Keratinocyte (primary cell): ENCODE data around the gene BATF. TPM values are rescaled to one million over a fixed set of nuclear protein-coding genes. Genes with fewer than 3 reads are reported as not detected.

Source experiments
- DNase-seq: peaks from one replicate; pipeline ENCODE4 v3.0.0-alpha.2; 2011; ENCODE audit warnings: low read depth, missing footprints, low spot score
- FAIRE-seq: peaks from 2 replicates; lab custom pipeline; 2011; peaks lifted over from hg19 to GRCh38; lab: Jason Lieb, UNC
- H2AFZ ChIP-seq: 2 replicates; pipeline ENCODE4 v1.6.0; 2012; ENCODE audit warnings: low read length, control low read depth, inconsistent platforms; ENCODE audit not compliant: control insufficient read depth
- H3K27ac ChIP-seq: 2 replicates; pipeline ENCODE4 v1.5.1; 2011; ENCODE audit warnings: low read length; ENCODE audit not compliant: control insufficient read depth, insufficient read depth
- H3K27me3 ChIP-seq: 3 replicates; pipeline ENCODE4 v1.6.0; 2011; ENCODE audit warnings: low read length; ENCODE audit not compliant: control insufficient read depth, insufficient read depth; ENCODE audit errors: extremely low read depth
- H3K36me3 ChIP-seq, 2 experiments: 2 replicates in 1 of 2; 3 replicates in 1 of 2; pipeline ENCODE4 v1.5.1; 2011; ENCODE audit warnings: low read length in 2 of 2, mild to moderate bottlenecking in 1 of 2; ENCODE audit not compliant: control insufficient read depth in 2 of 2, insufficient read depth in 2 of 2; ENCODE audit errors: extremely low read depth in 1 of 2
- H3K4me1 ChIP-seq: 3 replicates; pipeline ENCODE4 v1.5.1; 2011; ENCODE audit warnings: low read length; ENCODE audit not compliant: control insufficient read depth, insufficient read depth; ENCODE audit errors: extremely low read depth
- H3K4me2 ChIP-seq: 3 replicates; pipeline ENCODE4 v1.6.0; 2011; ENCODE audit warnings: low read depth, low read length; ENCODE audit not compliant: control insufficient read depth, insufficient read depth; ENCODE audit errors: extremely low read depth
- H3K4me3 ChIP-seq, 3 experiments: fragments of 200-600 bp in 1 of 3; sonication (generic) in 1 of 3; 2 replicates in 2 of 3; 3 replicates in 1 of 3; pipeline ENCODE4 v1.5.1; 2011 to 2016; ENCODE audit warnings: low read length in 3 of 3, mild to moderate bottlenecking in 3 of 3, control low read depth in 2 of 3, inconsistent platforms in 1 of 3, low read depth in 1 of 3, mixed read lengths in 1 of 3, mixed run types in 1 of 3, moderate library complexity in 1 of 3; ENCODE audit not compliant: control insufficient read depth in 2 of 3, insufficient read depth in 2 of 3; ENCODE audit errors: extremely low read depth in 1 of 3
- H3K79me2 ChIP-seq: 2 replicates; pipeline ENCODE4 v1.6.0; 2012; ENCODE audit warnings: low read length; ENCODE audit not compliant: control insufficient read depth, insufficient read depth
- H3K9ac ChIP-seq: 3 replicates; pipeline ENCODE4 v1.6.0; 2011; ENCODE audit warnings: low read length; ENCODE audit not compliant: control insufficient read depth, insufficient read depth; ENCODE audit errors: extremely low read depth
- H3K9me1 ChIP-seq: 3 replicates; pipeline ENCODE4 v1.6.0; 2011; ENCODE audit warnings: low read length; ENCODE audit not compliant: control insufficient read depth, insufficient read depth; ENCODE audit errors: extremely low read depth
- H3K9me3 ChIP-seq: 2 replicates; pipeline ENCODE4 v1.5.1; 2012; ENCODE audit warnings: low read depth, low read length; ENCODE audit not compliant: control insufficient read depth
- H4K20me1 ChIP-seq: 3 replicates; pipeline ENCODE4 v1.6.0; 2011; ENCODE audit warnings: low read length; ENCODE audit not compliant: control insufficient read depth, insufficient read depth; ENCODE audit errors: extremely low read depth
- CTCF ChIP-seq, 3 experiments: IDR thresholded peaks in 1 of 3; conservative IDR thresholded peaks in 1 of 3; optimal IDR thresholded peaks in 1 of 3; 2 replicates in 2 of 3; 3 replicates in 1 of 3; pipeline versions ENCODE3 to v1.5.1; 2011; ENCODE audit warnings: low read length in 3 of 3, mild to moderate bottlenecking in 3 of 3, moderate library complexity in 2 of 3, control low read depth in 1 of 3, inconsistent platforms in 1 of 3; ENCODE audit not compliant: insufficient read depth in 2 of 3; ENCODE audit errors: extremely low read depth in 1 of 3
- EZH2 ChIP-seq: IDR thresholded peaks from one replicate; pipeline ENCODE4 v1.6.1; 2012; ENCODE audit warnings: inconsistent platforms, mild to moderate bottlenecking, low read length, moderate library complexity
- dilution Hi-C: fragments of 300-500 bp; cut with MboI; formaldehyde crosslinking; loops from one replicate; pipeline ENCODE4 v1.7.0; 2020; ENCODE audit warnings: low sequenced_read_pairs; ENCODE audit not compliant: extremely low pct_ligation_motif_present
- polyA plus RNA-seq, 5 experiments: library from polyadenylated mRNA; depleted of rRNA in 3 of 5; stranded (reverse) in 3 of 5; stranded (forward) in 1 of 5; unstranded in 1 of 5; fragments of >200 nt; gene quantifications; 1 replicate in 1 of 5; 2 replicates in 3 of 5; 3 replicates in 1 of 5; pipeline versions ENCODE4 v1.2.1 to v1.2.3, GENCODE V29; 2011 to 2012; ENCODE audit warnings: missing spikeins in 2 of 5, low read depth in 1 of 5, low replicate concordance in 1 of 5

Gene BATF
- polyA plus RNA-seq, 1 donor (not counting 4 experiments of a cell fraction or from before 2014, with no cell fraction given): not detected

DNA sequence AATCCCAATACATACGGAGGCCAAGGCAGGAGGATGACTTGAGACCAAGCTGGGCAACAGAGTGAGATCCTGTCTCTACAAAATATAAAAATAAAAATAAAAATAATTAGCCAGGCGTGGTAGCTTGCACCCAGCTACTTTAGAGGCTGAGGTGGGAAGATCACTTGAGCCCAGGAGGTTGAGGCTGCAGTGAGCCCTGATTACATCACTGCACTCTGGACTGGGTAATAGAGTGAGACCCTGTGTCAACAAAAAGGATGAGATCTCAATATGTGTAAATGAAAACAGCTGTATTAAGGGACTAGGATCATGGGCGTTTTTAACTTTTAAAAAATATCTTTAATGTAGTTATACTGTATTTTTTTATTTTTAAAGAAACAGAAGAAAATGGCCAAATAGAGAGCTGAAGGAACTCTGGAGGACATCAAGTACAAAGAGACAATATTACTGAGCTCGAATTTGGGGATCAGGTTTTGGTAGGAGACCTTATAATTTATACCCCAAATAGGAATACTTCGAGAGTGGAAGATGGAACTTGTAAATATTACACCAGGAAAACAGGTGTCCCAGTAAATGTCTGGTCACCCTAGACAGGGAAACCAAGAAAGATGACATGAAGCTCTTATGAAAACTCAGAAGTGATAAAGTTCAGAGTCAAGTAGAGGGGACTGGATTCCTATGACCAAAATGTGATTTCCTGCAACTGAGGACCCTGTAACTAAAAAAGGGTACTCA, 13.1 kb downstream of the BATF start:
- no peaks in the 10 kb centered on the region for H4K20me1 ChIP-seq
- FAIRE-seq (no peak), DNase-seq (no peak)
- H3K4me2 ChIP-seq: no peak overlapping the region
- H3K9ac ChIP-seq: no peak overlapping the region
- no peaks in the 10 kb centered on the region for H3K27me3 ChIP-seq
- H3K27ac ChIP-seq: no peak overlapping the region
- no peak overlapping the region for H2AFZ ChIP-seq
- H3K4me1 ChIP-seq: no peaks in the 10 kb centered on the region
- no peaks in the 10 kb centered on the region for H3K79me2 ChIP-seq
- dilution Hi-C loops: no loop called here
- no peaks in the 10 kb centered on the region for H3K36me3 ChIP-seq
- H3K9me3 ChIP-seq: no peaks in the 10 kb centered on the region
- no peaks in the 10 kb centered on the region for H3K9me1 ChIP-seq
- TF ChIP-seq CTCF (optimal IDR thresholded peaks at IDR 0.05 in 1 of 3, IDR thresholded peaks at IDR 0.05 in 1 of 3, conservative IDR thresholded peaks at IDR 0.05 in 1 of 3; ENCODE audit: extremely low read depth in 1 of 3, insufficient read depth in 2 of 3, low read length in 3 of 3): no peak
- TF ChIP-seq EZH2: no peak
- no peak overlapping the region for H3K4me3 ChIP-seq

DNA sequence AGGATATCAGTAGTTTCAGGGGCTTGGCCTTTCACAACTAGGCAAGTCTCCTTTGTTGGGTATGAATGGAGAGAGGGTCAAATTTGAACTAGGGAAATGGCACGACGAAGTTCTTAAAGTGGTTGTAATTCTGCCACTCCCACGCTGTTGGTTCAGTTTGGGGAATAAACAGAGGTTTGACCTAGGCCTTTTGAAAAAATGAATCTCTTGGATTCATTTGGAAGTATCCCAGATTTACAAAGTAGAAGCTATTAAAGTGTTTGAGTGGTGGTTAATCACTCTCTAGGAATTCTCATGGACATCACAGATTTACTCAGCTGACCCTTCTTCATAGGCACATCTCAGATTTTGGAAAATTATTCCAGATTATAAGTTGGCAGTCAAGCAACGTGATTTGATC, 14.8 kb downstream of the BATF start:
- no peaks in the 10 kb centered on the region for H3K27me3 ChIP-seq
- dilution Hi-C loops: no loop called here
- no peak overlapping the region for H3K4me2 ChIP-seq
- no peaks in the 10 kb centered on the region for H4K20me1 ChIP-seq
- TF ChIP-seq CTCF (optimal IDR thresholded peaks at IDR 0.05 in 1 of 3, IDR thresholded peaks at IDR 0.05 in 1 of 3, conservative IDR thresholded peaks at IDR 0.05 in 1 of 3; ENCODE audit: extremely low read depth in 1 of 3, insufficient read depth in 2 of 3, low read length in 3 of 3): no peak
- no peak for TF ChIP-seq EZH2
- H2AFZ ChIP-seq: no peak overlapping the region
- H3K36me3 ChIP-seq: no peaks in the 10 kb centered on the region
- DNase-seq: no peak
- no peak overlapping the region for H3K4me3 ChIP-seq
- no peak for FAIRE-seq
- no peaks in the 10 kb centered on the region for H3K9me3 ChIP-seq
- no peaks in the 10 kb centered on the region for H3K79me2 ChIP-seq
- no peaks in the 10 kb centered on the region for H3K9me1 ChIP-seq
- H3K9ac ChIP-seq: no peak overlapping the region
- H3K4me1 ChIP-seq: no peaks in the 10 kb centered on the region
- H3K27ac ChIP-seq: no peak overlapping the region
